ENCODE data around the gene WBP11.
A peak's percentile ranks its signal among the peaks of the same experiment; 100 is the strongest.

Gene WBP11

DNA sequence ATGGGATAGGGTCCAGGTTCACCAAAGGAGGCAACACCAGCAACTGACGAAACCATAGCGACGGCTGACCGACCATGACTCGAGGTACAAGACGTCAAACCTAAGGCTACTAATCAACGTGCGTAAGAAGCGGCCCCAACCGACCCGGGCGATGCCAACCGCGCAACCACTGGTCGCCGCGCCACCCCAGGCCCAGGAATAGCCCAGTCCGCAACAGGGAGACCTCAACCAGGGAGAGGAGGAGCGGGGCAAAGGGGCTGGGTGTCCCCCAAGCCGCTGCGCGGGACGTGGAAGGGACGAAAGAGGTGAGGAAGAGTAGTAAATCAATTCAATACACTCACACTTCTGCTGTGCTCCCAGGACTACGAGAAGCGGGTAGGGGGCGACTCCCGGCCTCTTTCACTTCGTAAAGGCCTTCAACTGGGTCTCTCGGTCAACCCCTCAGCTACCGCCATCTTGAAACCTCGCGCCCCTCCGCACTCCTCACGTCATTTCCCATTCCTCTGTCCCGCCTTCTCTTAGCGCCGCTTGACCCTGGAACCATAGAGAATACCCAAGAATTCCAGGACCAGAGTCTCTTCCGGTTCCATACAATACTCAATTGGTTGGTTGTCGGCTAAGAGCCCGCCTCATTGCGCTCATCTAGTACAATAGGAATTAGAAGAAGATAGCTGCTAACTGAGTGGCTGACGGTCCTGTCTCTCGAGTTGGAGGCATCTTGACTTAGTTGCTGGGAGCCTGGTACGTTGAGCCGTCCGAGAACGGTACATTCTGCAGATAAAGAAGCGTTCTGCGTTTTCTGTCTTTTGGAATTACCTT lies at the start of gene WBP11, which contains the start of gene C12orf60:
Gene WBP11 (minus strand): TSS at position 468 of the 819 bp plus-strand sequence. CDS start 2,095 bp downstream, outside the sequence.
Gene C12orf60 (plus strand): TSS at position 660 of the 819 bp plus-strand sequence. CDS start 19,266 bp downstream, outside the sequence.
- Histone ChIP-seq H3K27me3 (ENCODE audit: control insufficient read depth, insufficient read depth, low read length) (no peaks in the 10 kb centered on the region), H3K9me3 (ENCODE audit: control insufficient read depth, low read length) (no peaks in the 10 kb centered on the region), H3K36me3 (ENCODE audit: control insufficient read depth, insufficient read depth, low read length) (no peaks in the 10 kb centered on the region), H3K9ac (ENCODE audit: low read length) (peak within 1 kb of the TSS; percentile 84), H3K4me3 (ENCODE audit: low read length) (peak within 1 kb of the TSS; percentile 53), H3K4me1 (ENCODE audit: control insufficient read depth, insufficient read depth, low read length) (no peaks in the 10 kb centered on the region)

DNA sequence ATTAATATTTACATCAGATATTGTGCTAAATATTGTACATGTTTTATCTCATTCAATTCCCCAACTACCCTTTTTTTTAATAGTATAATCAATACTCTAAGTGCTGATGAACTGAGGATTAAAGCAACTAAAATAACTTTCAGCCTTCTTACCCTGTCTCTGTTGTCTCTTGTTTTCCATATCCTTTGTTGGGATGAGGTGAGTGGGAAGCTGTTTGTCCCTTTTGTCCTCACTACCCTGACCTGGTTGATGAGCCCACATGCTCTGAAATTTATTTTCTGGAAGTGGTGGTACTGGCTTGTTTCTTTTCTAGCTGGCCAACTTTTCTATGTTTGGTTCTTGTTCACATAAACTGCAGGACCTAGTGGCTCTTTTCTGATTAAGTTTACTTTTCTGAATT lies 49.6 kb upstream of the WBP11 start:
- no peaks in the 10 kb centered on the region for H3K27me3 ChIP-seq (ENCODE audit: control insufficient read depth, insufficient read depth, low read length)
- H3K9me3 ChIP-seq (ENCODE audit: control insufficient read depth, low read length) = no peaks in the 10 kb centered on the region
- H3K4me3 ChIP-seq (ENCODE audit: low read length) = no peak overlapping the region
- H3K9ac ChIP-seq (ENCODE audit: low read length) = no peak overlapping the region
- H3K4me1 ChIP-seq (ENCODE audit: control insufficient read depth, insufficient read depth, low read length) = no peaks in the 10 kb centered on the region
- no peaks in the 10 kb centered on the region for H3K36me3 ChIP-seq (ENCODE audit: control insufficient read depth, insufficient read depth, low read length)

DNA sequence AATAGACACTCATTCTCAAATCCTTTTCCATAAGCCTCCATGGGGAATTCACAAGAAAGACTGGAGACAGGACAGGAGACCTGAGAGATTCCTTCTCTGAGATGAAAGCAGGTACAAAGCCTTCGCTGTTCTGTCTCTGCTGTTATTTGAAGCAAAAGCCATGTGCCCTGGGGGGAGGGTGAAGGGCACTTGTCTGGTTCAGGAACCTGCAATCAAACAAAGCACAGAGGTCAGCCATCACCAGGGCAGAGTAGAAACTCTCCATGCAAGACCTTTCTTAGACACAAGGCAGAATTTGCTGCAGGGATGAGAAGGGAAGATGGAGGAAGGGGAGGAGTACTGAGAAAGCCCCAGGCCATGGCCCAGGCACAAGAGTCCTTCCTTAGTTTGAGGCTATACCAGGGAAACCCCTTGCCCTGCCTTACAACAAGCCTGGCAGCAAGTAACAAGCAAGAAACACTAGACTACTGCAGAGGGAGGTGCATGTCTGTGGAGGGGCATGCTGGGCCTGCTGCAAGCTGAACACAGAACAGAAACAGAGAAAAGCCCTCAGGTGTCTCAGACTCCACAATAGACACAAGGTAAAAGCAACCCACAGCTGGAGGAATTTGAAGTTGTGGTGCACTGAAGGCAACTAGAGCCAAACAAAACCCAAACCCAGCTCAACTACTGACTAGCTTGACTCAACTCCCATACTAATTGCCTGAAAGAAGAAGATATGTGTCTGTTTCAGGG lies 47.8 kb upstream of the WBP11 start:
- Histone ChIP-seq H3K36me3 (ENCODE audit: control insufficient read depth, insufficient read depth, low read length) (no peaks in the 10 kb centered on the region), H3K9ac (ENCODE audit: low read length) (no peak overlapping the region), H3K4me1 (ENCODE audit: control insufficient read depth, insufficient read depth, low read length) (no peaks in the 10 kb centered on the region), H3K4me3 (ENCODE audit: low read length) (no peak overlapping the region), H3K27me3 (ENCODE audit: control insufficient read depth, insufficient read depth, low read length) (no peaks in the 10 kb centered on the region), H3K9me3 (ENCODE audit: control insufficient read depth, low read length) (no peaks in the 10 kb centered on the region)

DNA sequence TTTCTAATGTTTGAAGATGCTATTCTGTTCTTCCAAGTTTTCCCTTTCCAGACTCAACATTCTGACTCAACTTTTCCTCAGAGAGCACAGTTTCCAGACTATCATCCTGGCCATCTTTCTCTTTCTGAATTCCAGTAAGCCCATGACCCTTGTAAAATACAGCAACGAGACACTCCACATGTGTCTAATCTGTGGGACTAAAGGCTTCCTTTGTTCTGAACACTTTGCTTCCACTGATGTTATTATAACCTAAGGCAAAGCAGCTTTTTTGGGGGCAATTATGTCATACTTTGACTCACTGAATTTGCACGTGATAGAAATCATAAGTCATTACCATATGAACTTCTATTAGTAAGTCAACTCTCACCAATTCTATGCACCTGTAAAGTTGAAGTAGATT lies 46.4 kb upstream of the WBP11 start:
- Histone ChIP-seq H3K36me3 (ENCODE audit: control insufficient read depth, insufficient read depth, low read length) (no peaks in the 10 kb centered on the region), H3K4me3 (ENCODE audit: low read length) (no peak overlapping the region), H3K9ac (ENCODE audit: low read length) (no peak overlapping the region), H3K4me1 (ENCODE audit: control insufficient read depth, insufficient read depth, low read length) (no peaks in the 10 kb centered on the region), H3K27me3 (ENCODE audit: control insufficient read depth, insufficient read depth, low read length) (no peaks in the 10 kb centered on the region), H3K9me3 (ENCODE audit: control insufficient read depth, low read length) (no peaks in the 10 kb centered on the region)

DNA sequence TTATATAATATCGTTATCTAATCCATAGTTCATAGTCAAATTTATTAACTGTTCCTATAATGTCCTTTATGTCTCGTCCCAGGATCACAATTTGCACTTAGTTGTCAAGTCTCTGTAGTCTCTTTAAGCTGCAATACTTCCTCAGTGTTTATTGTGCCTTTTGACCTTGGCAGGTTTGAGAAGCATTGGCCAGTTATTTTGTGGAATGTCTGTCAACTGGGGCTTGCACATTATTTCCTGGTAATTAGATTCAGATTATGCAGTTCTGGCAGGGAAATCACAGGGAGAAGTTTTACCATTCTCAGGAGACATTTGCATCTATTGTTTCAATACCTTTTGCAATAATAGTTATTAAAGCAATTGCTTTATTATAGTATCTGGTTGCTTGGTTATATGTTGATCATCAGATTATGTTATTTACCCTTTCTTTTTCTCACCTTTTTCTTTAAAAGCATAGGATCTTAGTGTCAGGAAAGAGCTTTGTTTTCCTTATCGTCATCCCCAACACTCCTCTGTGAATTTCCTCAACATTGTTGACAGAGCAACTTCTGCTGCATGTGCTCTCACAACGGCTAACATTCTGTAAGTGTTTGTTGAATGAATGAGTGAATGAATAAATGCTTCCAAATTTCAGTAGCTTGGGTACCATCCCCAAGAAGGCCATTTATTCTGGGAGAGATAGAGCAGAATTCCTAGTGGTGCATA lies 43.8 kb upstream of the WBP11 start:
- no peak overlapping the region for H3K9ac ChIP-seq (ENCODE audit: low read length)
- H3K9me3 ChIP-seq (ENCODE audit: control insufficient read depth, low read length) = no peaks in the 10 kb centered on the region
- peaks cover 15% of the 10 kb centered on the region for H3K4me1 ChIP-seq (ENCODE audit: control insufficient read depth, insufficient read depth, low read length)
- no peak overlapping the region for H3K4me3 ChIP-seq (ENCODE audit: low read length)
- no peaks in the 10 kb centered on the region for H3K27me3 ChIP-seq (ENCODE audit: control insufficient read depth, insufficient read depth, low read length)
- H3K36me3 ChIP-seq (ENCODE audit: control insufficient read depth, insufficient read depth, low read length) = no peaks in the 10 kb centered on the region

DNA sequence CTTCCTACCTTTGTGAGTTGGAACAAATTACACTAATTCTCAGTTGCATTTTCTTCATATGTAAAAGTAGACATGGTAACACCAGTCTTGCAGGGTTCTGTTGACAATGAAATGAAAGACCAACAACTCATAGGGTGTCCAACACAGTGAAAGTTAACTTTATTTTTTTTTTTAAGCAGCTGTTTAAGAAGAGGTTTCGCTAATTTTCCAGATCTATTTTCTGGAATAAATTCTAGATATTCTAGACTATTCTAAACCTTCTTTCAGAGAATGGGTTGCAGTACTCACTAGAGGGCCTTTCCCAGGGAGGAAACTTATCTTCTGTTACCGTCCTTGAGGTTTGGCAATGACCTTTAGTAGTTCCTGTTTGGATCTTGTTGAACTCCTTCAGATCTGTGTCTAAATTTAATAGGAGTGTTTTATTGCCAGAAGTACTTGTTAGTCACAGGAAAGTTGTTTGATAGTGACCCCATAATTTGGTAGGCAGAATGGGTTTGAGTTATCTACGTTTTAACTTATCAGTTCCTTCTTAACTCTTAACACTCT lies 42.8 kb upstream of the WBP11 start:
- Histone ChIP-seq H3K4me1 (ENCODE audit: control insufficient read depth, insufficient read depth, low read length) (peaks cover 20% of the 10 kb centered on the region), H3K9ac (ENCODE audit: low read length) (no peak overlapping the region), H3K9me3 (ENCODE audit: control insufficient read depth, low read length) (no peaks in the 10 kb centered on the region), H3K4me3 (ENCODE audit: low read length) (no peak overlapping the region), H3K36me3 (ENCODE audit: control insufficient read depth, insufficient read depth, low read length) (no peaks in the 10 kb centered on the region), H3K27me3 (ENCODE audit: control insufficient read depth, insufficient read depth, low read length) (no peaks in the 10 kb centered on the region)

DNA sequence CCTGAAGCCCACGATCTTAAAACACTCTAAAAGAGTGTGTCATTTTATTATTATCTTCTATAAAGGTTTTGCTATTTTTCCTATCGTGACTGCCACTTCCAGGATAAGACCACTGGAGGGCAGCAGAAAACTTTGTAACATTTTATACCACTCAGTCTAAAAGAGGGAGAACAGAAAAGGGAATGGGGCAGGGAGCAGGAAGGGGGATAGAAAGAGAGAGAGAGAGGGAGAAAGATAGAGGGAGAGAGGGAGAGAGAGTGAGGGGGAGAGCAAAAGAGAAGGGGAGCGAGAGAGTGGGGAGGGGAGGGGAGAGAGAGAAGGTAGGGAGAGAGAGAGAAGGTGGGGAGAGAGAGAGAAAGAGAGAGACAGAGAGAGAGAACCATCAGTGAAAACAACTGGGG lies 42.1 kb upstream of the WBP11 start:
- H3K9me3 ChIP-seq (ENCODE audit: control insufficient read depth, low read length) = no peaks in the 10 kb centered on the region
- H3K4me3 ChIP-seq (ENCODE audit: low read length) = no peak overlapping the region
- no peaks in the 10 kb centered on the region for H3K36me3 ChIP-seq (ENCODE audit: control insufficient read depth, insufficient read depth, low read length)
- H3K4me1 ChIP-seq (ENCODE audit: control insufficient read depth, insufficient read depth, low read length) = peaks cover 20% of the 10 kb centered on the region
- no peak overlapping the region for H3K9ac ChIP-seq (ENCODE audit: low read length)
- H3K27me3 ChIP-seq (ENCODE audit: control insufficient read depth, insufficient read depth, low read length) = no peaks in the 10 kb centered on the region

DNA sequence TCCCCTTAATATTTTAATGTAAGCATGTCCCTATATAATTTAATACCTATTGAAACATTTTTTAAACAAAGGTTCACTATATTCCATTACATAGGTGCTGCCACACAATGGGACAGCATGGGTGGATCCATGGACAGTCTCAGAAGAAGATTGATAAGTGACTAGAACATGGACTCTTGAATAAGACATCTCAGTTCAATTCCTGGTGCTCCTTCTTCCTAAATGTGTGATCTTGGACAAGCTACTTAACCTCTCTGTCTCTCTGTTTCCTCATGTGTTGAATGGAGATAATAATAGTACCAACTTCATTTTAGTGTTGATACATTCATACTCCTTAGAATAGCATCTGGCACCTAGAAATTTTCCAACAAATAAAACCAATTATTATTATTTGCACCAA lies 41.1 kb upstream of the WBP11 start:
- H3K27me3 ChIP-seq (ENCODE audit: control insufficient read depth, insufficient read depth, low read length) = no peaks in the 10 kb centered on the region
- no peaks in the 10 kb centered on the region for H3K36me3 ChIP-seq (ENCODE audit: control insufficient read depth, insufficient read depth, low read length)
- H3K9ac ChIP-seq (ENCODE audit: low read length) = no peak overlapping the region
- no peak overlapping the region for H3K4me3 ChIP-seq (ENCODE audit: low read length)
- H3K9me3 ChIP-seq (ENCODE audit: control insufficient read depth, low read length) = no peaks in the 10 kb centered on the region
- peaks cover 20% of the 10 kb centered on the region for H3K4me1 ChIP-seq (ENCODE audit: control insufficient read depth, insufficient read depth, low read length)

DNA sequence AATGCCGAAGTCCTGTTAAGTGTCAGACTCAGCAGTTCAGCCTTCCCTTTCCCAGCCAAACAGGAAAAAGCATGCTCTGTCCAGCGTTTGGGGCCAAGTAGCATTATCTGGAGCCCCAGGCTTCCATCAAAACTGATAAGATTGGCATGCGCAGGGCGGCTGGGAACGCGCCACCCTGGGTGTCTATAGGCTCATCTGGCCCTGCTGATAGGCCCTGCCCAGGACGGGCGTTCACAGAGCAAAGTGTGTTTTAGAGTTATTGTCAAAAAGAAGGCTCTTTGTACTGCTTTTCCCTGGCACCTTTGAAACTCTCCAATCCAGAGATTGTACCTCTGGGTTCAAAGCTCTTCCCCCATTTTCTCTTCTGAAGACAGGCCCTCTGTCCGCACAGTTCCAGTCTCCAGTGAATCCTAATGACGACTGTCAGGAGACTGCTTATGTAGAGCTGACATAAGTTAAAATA lies 40.2 kb upstream of the WBP11 start, which contains the start of gene ART4:
Gene ART4 (minus strand): TSS at position 102 of the 463 bp plus-strand sequence. CDS start 413 bp downstream, outside the sequence.
- H3K27me3 ChIP-seq (ENCODE audit: control insufficient read depth, insufficient read depth, low read length) = no peaks in the 10 kb centered on the region
- H3K4me3 ChIP-seq (ENCODE audit: low read length) = no peak within 1 kb of the TSS
- H3K9ac ChIP-seq (ENCODE audit: low read length) = no peak within 1 kb of the TSS
- H3K4me1 ChIP-seq (ENCODE audit: control insufficient read depth, insufficient read depth, low read length) = peaks cover 20% of the 10 kb centered on the region
- H3K9me3 ChIP-seq (ENCODE audit: control insufficient read depth, low read length) = no peaks in the 10 kb centered on the region
- H3K36me3 ChIP-seq (ENCODE audit: control insufficient read depth, insufficient read depth, low read length) = no peaks in the 10 kb centered on the region

DNA sequence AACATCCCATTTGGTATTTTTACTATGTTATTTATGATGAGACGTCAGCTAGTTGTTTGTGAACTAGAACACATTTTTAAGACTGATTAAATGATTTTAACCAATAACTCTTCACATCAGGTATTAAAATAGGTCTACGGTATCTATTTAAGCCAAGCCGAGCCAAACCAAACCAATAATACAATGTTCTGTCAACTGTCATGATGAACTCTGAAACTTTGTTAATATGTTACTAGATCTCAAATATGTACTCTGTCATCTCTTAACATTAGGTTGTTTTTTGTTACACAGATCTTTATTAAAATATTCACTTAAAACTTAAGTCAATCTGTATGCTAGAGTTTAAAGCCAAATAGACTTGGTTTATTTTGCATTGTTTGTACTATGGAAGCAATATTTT lies 39.0 kb upstream of the WBP11 start:
- Histone ChIP-seq H3K4me1 (ENCODE audit: control insufficient read depth, insufficient read depth, low read length) (peaks cover 20% of the 10 kb centered on the region), H3K9ac (ENCODE audit: low read length) (no peak overlapping the region), H3K9me3 (ENCODE audit: control insufficient read depth, low read length) (no peaks in the 10 kb centered on the region), H3K27me3 (ENCODE audit: control insufficient read depth, insufficient read depth, low read length) (no peaks in the 10 kb centered on the region), H3K36me3 (ENCODE audit: control insufficient read depth, insufficient read depth, low read length) (no peaks in the 10 kb centered on the region), H3K4me3 (ENCODE audit: low read length) (no peak overlapping the region)

DNA sequence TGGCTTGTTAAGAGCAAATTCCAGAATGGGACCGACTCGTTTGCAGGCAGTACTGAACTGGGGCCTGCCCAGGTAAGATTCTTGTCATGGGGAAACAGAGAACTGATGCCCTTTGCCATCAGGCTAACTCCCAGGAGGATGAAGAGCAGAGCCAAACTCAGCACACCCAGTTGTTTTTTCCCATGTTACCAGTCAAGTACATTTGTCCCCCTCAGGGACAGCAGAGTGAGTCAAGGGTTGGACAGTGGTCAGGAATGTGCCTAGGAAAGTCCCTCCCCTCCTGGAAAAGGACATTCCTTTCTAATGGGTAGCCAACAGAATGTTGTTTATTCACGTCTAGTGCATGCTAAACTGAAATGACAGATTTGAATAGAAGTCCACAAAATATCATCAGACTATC lies 38.5 kb upstream of the WBP11 start:
- Histone ChIP-seq H3K27me3 (ENCODE audit: control insufficient read depth, insufficient read depth, low read length) (no peaks in the 10 kb centered on the region), H3K4me3 (ENCODE audit: low read length) (no peak overlapping the region), H3K9me3 (ENCODE audit: control insufficient read depth, low read length) (no peaks in the 10 kb centered on the region), H3K36me3 (ENCODE audit: control insufficient read depth, insufficient read depth, low read length) (no peaks in the 10 kb centered on the region), H3K4me1 (ENCODE audit: control insufficient read depth, insufficient read depth, low read length) (peaks cover 20% of the 10 kb centered on the region), H3K9ac (ENCODE audit: low read length) (no peak overlapping the region)
